NCI-H226 (cell line): ENCODE results near the gene ERO1B.
"Not testable (repeated sequence)": the region's sequence is repeated elsewhere in the genome, so short reads cannot be mapped to it uniquely, and the experiment has no call there.

Source experiments
- DNase-seq: peaks from one replicate; pipeline ENCODE4 v3.0.0-alpha.2; 2015

The ERO1B gene

GRCh38 chr1:236247286-236247685, 34.5 kb downstream of the ERO1B start:
- no peak for DNase-seq

GRCh38 chr1:236242568-236242967, 39.2 kb downstream of the ERO1B start:
- no peak for DNase-seq

- DNase-seq: no peak
These were observed 41.1 kb downstream of the ERO1B start for GRCh38 chr1:236240675-236241074.

- no peak for DNase-seq
These were observed 42.6 kb downstream of the ERO1B start for GRCh38 chr1:236239092-236239585.

GRCh38 chr1:236235116-236235515, 46.6 kb downstream of the ERO1B start:
- DNase-seq: no peak

- DNase-seq: no peak
These were observed 53.3 kb downstream of the ERO1B start for GRCh38 chr1:236228411-236228810.

GRCh38 chr1:236222632-236223031, 59.1 kb downstream of the ERO1B start:
- DNase-seq: no peak

- no peak for DNase-seq
These were observed 61.3 kb downstream of the ERO1B start for GRCh38 chr1:236220473-236220872.

- no peak for DNase-seq
These were observed 67.0 kb downstream of the ERO1B start for GRCh38 chr1:236214761-236215160.

- no peak for DNase-seq
These were observed 68.2 kb downstream of the ERO1B start for GRCh38 chr1:236213534-236213933.

- no peak for DNase-seq
These were observed 69.9 kb downstream of the ERO1B start for GRCh38 chr1:236211815-236212214.

- DNase-seq: no peak
These were observed 72.0 kb downstream of the ERO1B start for GRCh38 chr1:236209713-236210112.

GRCh38 chr1:236209185-236209584, 72.6 kb downstream of the ERO1B start:
- DNase-seq: no peak

- DNase-seq: no peak
These were observed 74.2 kb downstream of the ERO1B start for GRCh38 chr1:236207569-236207968.

- no peak for DNase-seq
These were observed 74.6 kb downstream of the ERO1B start for GRCh38 chr1:236207121-236207520.

- DNase-seq: no peak
These were observed 75.2 kb downstream of the ERO1B start for GRCh38 chr1:236206548-236206947.

GRCh38 chr1:236204656-236205055, 77.1 kb downstream of the ERO1B start:
- DNase-seq: no peak

- no peak for DNase-seq
These were observed 77.7 kb downstream of the ERO1B start for GRCh38 chr1:236204039-236204438.

GRCh38 chr1:236201786-236202185, 80.0 kb downstream of the ERO1B start:
- DNase-seq: no peak

GRCh38 chr1:236200925-236201324, 80.8 kb downstream of the ERO1B start:
- DNase-seq: no peak

GRCh38 chr1:236193184-236193583, 88.6 kb downstream of the ERO1B start:
- DNase-seq: no peak

GRCh38 chr1:236188084-236188483, 93.7 kb downstream of the ERO1B start:
- not testable (repeated sequence) for DNase-seq

- not testable (repeated sequence) for DNase-seq
These were observed 95.3 kb downstream of the ERO1B start for GRCh38 chr1:236186471-236186870.

- no peak for DNase-seq
These were observed 96.1 kb downstream of the ERO1B start for GRCh38 chr1:236185687-236186086.

- no peak for DNase-seq
These were observed 100.7 kb downstream of the ERO1B start for GRCh38 chr1:236181059-236181458.

GRCh38 chr1:236179634-236180033, 102.1 kb downstream of the ERO1B start:
- no peak for DNase-seq
